Bronchial epithelial cell (primary cell): ENCODE results near the gene CAPN11. TPM values are rescaled to one million over a fixed set of nuclear protein-coding genes. Genes with fewer than 3 reads are reported as not detected.

ENCODE experiments used
- DNase-seq: peaks from one replicate; pipeline ENCODE4 v3.0.0-alpha.2; 2010; ENCODE audit warnings: low read depth
- FAIRE-seq: peaks from 2 replicates; lab custom pipeline; 2011; peaks lifted over from hg19 to GRCh38; lab: Jason Lieb, UNC
- H3K27me3 ChIP-seq: 2 replicates; pipeline ENCODE4 v1.5.1; 2011; ENCODE audit warnings: low read length; ENCODE audit not compliant: control insufficient read depth, insufficient read depth
- H3K36me3 ChIP-seq: 2 replicates; pipeline ENCODE4 v1.5.1; 2011; ENCODE audit warnings: low read length; ENCODE audit not compliant: control insufficient read depth, insufficient read depth
- H3K4me3 ChIP-seq: 2 replicates; pipeline ENCODE4 v1.5.1; 2011; ENCODE audit warnings: mild to moderate bottlenecking, low read depth, low read length, control low read depth
- CTCF ChIP-seq: IDR thresholded peaks from 2 replicates; pipeline ENCODE4 v1.5.1; 2011; ENCODE audit warnings: mild to moderate bottlenecking, moderate library complexity, low read length, control low read depth, inconsistent platforms; ENCODE audit not compliant: insufficient read depth, severe bottlenecking
- total RNA-seq: library from RNA; depleted of rRNA; stranded (reverse); fragments of >200 nt; gene quantifications from 2 replicates; pipeline ENCODE4 v1.2.1, GENCODE V29; 2014

The CAPN11 gene
- total RNA-seq, 1 donor from 2014 or later: not detected

GRCh38 chr6:44171899-44172546, 13.4 kb downstream of the CAPN11 start:
- TF ChIP-seq CTCF: no peak
- Histone ChIP-seq H3K36me3 (no peaks in the 10 kb centered on the region), H3K27me3 (no peaks in the 10 kb centered on the region), H3K4me3 (no peak overlapping the region)
- FAIRE-seq: no peak
- no peak for DNase-seq

- peak; percentile 60 for DNase-seq
- Histone ChIP-seq H3K27me3 (no peaks in the 10 kb centered on the region), H3K4me3 (no peak overlapping the region), H3K36me3 (no peaks in the 10 kb centered on the region)
- TF ChIP-seq CTCF: peak; percentile 95
- no peak for FAIRE-seq
Measured at GRCh38 chr6:44172731-44173500, 14.3 kb downstream of the CAPN11 start.

GRCh38 chr6:44176130-44176761, 17.6 kb downstream of the CAPN11 start:
- Histone ChIP-seq H3K27me3 (no peaks in the 10 kb centered on the region), H3K4me3 (no peak overlapping the region), H3K36me3 (no peaks in the 10 kb centered on the region)
- FAIRE-seq (no peak), DNase-seq (no peak)
- TF ChIP-seq CTCF: no peak

GRCh38 chr6:44176762-44177509, 18.3 kb downstream of the CAPN11 start:
- FAIRE-seq (no peak), DNase-seq (no peak)
- no peaks in the 10 kb centered on the region for H3K27me3 ChIP-seq
- H3K4me3 ChIP-seq: no peak overlapping the region
- no peaks in the 10 kb centered on the region for H3K36me3 ChIP-seq
- no peak for TF ChIP-seq CTCF

GRCh38 chr6:44177691-44178423, 19.2 kb downstream of the CAPN11 start:
- no peak for TF ChIP-seq CTCF
- no peaks in the 10 kb centered on the region for H3K27me3 ChIP-seq
- DNase-seq (peak; percentile 32), FAIRE-seq (no peak)
- H3K4me3 ChIP-seq: no peak overlapping the region
- no peaks in the 10 kb centered on the region for H3K36me3 ChIP-seq
